Glutamatergic neuron (in vitro differentiated cells): ENCODE results near the gene PACRG. TPM values are rescaled to one million over a fixed set of nuclear protein-coding genes. Genes with fewer than 3 reads are reported as not detected.

ENCODE experiments used
- DNase-seq: peaks from one replicate; pipeline ENCODE4 v3.0.0; 2022
- H3K27ac Mint-ChIP-seq: one replicate; pipeline ENCODE4 v1.8.0; 2020; ENCODE audit warnings: mild to moderate bottlenecking, mixed read lengths, inconsistent platforms; ENCODE audit not compliant: unreplicated experiment
- H3K27me3 Mint-ChIP-seq: one replicate; pipeline ENCODE4 v1.8.0; 2020; ENCODE audit warnings: mild to moderate bottlenecking, moderate library complexity, mixed read lengths, inconsistent platforms; ENCODE audit not compliant: unreplicated experiment
- H3K36me3 Mint-ChIP-seq: one replicate; pipeline ENCODE4 v1.8.0; 2020; ENCODE audit warnings: mild to moderate bottlenecking, mixed read lengths, inconsistent platforms; ENCODE audit not compliant: unreplicated experiment
- H3K4me1 Mint-ChIP-seq: one replicate; pipeline ENCODE4 v1.8.0; 2020; ENCODE audit warnings: mild to moderate bottlenecking, low read depth, mixed read lengths, inconsistent platforms; ENCODE audit not compliant: unreplicated experiment
- H3K4me3 Mint-ChIP-seq: one replicate; pipeline ENCODE4 v1.8.0; 2020; ENCODE audit warnings: mild to moderate bottlenecking, mixed read lengths, inconsistent platforms; ENCODE audit not compliant: unreplicated experiment
- H3K9me3 Mint-ChIP-seq: one replicate; pipeline ENCODE4 v1.8.0; 2020; ENCODE audit warnings: mild to moderate bottlenecking, moderate library complexity, mixed read lengths, inconsistent platforms; ENCODE audit not compliant: unreplicated experiment
- total RNA-seq: library from RNA; stranded (reverse); fragmentation: NEBNext Ultra II Directional; extraction: Animal tissue kit (Norgen Biotek cat#: 25700); gene quantifications from one replicate; pipeline ENCODE4 v1.2.1, GENCODE V29; 2021; ENCODE audit not compliant: unreplicated experiment
- TF ChIP-seq, protein P1 (sequence below): fragments of 200-600 bp; sonication (generic); IDR thresholded peaks from one replicate; pipeline ENCODE4 v1.5.0; 2021; ENCODE audit not compliant: partially characterized antibody, unreplicated experiment

The PACRG gene
- total RNA-seq, 1 donor from 2014 or later = not detected

- Mint-ChIP-seq H3K36me3 (no peaks in the 10 kb centered on the region), H3K27me3 (no peaks in the 10 kb centered on the region), H3K4me3 (no peak overlapping the region), H3K27ac (no peak overlapping the region), H3K9me3 (peaks cover 1% of the 10 kb centered on the region), H3K4me1 (no peaks in the 10 kb centered on the region)
- TF ChIP-seq, protein P1, sequence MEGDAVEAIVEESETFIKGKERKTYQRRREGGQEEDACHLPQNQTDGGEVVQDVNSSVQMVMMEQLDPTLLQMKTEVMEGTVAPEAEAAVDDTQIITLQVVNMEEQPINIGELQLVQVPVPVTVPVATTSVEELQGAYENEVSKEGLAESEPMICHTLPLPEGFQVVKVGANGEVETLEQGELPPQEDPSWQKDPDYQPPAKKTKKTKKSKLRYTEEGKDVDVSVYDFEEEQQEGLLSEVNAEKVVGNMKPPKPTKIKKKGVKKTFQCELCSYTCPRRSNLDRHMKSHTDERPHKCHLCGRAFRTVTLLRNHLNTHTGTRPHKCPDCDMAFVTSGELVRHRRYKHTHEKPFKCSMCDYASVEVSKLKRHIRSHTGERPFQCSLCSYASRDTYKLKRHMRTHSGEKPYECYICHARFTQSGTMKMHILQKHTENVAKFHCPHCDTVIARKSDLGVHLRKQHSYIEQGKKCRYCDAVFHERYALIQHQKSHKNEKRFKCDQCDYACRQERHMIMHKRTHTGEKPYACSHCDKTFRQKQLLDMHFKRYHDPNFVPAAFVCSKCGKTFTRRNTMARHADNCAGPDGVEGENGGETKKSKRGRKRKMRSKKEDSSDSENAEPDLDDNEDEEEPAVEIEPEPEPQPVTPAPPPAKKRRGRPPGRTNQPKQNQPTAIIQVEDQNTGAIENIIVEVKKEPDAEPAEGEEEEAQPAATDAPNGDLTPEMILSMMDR = no peak
- DNase-seq = no peak
Measured at GRCh38 chr6:162964488-162965140, 236.8 kb downstream of the PACRG start.

DNA sequence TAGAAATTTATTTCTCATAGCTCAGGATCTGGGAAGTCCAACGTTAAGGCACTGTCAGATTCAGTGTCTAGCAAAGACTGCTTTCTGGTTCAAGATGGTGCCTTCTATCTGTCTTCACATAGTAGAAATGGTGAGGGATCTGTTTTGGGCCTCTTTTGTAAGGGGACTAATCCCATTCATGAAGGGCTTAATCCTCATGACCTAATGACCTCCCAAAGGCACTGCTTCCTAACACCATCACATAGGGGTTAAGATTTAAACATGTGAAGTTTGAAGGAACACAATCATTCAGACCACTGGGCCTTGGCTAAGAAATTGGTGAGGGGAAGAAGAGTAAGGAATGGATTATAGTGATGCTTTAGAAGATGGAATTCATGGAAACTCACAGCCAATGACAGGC lies 237.6 kb downstream of the PACRG start:
- no peak for DNase-seq
- Mint-ChIP-seq H3K27ac (no peak overlapping the region), H3K4me3 (no peak overlapping the region), H3K9me3 (peaks cover 1% of the 10 kb centered on the region), H3K27me3 (no peaks in the 10 kb centered on the region), H3K36me3 (no peaks in the 10 kb centered on the region), H3K4me1 (peaks cover 2% of the 10 kb centered on the region)
- TF ChIP-seq, protein P1 = no peak

- peaks cover 45% of the 10 kb centered on the region for H3K4me1 Mint-ChIP-seq
- H3K4me3 Mint-ChIP-seq = no peak overlapping the region
- no peak for DNase-seq
- H3K9me3 Mint-ChIP-seq = peaks cover 11% of the 10 kb centered on the region
- TF ChIP-seq, protein P1 = no peak
- peak overlapping the region; percentile 28 for H3K27ac Mint-ChIP-seq
- peaks cover 3% of the 10 kb centered on the region for H3K36me3 Mint-ChIP-seq
- peaks cover 10% of the 10 kb centered on the region for H3K27me3 Mint-ChIP-seq
Measured at GRCh38 chr6:162970246-162970645, 242.5 kb downstream of the PACRG start.

- DNase-seq = no peak
- TF ChIP-seq, protein P1 = no peak
- H3K9me3 Mint-ChIP-seq = peaks cover 11% of the 10 kb centered on the region
- peaks cover 10% of the 10 kb centered on the region for H3K27me3 Mint-ChIP-seq
- H3K4me3 Mint-ChIP-seq = no peak overlapping the region
- peaks cover 53% of the 10 kb centered on the region for H3K4me1 Mint-ChIP-seq
- no peak overlapping the region for H3K27ac Mint-ChIP-seq
- peaks cover 3% of the 10 kb centered on the region for H3K36me3 Mint-ChIP-seq
Measured at GRCh38 chr6:162971356-162971755, 243.6 kb downstream of the PACRG start.

DNA sequence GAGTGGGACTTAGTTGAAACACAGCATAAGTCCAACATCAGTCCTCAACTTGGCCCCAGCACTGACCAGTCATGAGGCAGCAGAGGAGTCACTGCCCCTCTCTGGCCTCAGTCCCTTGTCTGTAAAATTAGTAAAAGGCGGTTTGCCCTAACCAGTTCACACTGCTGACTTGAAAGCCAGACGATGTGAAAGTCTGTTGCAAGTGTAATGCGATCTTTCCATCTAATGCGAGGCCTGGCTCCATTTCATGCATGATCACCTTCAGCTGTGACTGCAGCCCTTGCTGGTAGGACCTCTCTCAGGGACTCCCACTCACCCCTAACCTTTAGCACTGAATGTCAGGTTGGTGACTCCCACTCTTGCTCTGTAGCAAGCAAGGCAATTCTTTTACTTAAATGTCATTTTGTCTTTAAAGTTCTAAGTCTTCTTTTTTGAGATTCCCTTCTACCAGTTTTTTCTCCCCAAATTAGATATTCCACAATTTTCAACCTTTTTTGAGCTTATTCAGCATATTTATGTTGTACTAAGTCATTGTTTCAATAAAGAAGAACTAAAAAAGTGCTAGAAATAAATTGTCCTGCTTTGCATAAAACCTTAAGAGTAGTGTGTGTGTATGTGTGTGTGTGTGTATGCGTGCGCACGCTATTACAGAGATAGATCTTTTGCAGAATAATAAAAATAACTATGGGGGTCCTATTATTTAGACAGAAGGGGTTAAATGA lies 245.5 kb downstream of the PACRG start:
- Mint-ChIP-seq H3K4me1 (peaks cover 53% of the 10 kb centered on the region), H3K27me3 (peaks cover 10% of the 10 kb centered on the region), H3K9me3 (peaks cover 11% of the 10 kb centered on the region), H3K27ac (peak overlapping the region; percentile 94), H3K4me3 (peak overlapping the region; percentile 66), H3K36me3 (peaks cover 3% of the 10 kb centered on the region)
- TF ChIP-seq, protein P1 = no peak
- peak; percentile 45 for DNase-seq
